HuH-7.5 (cell line): ENCODE measurements around the gene TGFBR2.
A peak's percentile ranks its signal among the peaks of the same experiment; 100 is the strongest.

Source experiments
- DNase-seq: peaks from one replicate; pipeline ENCODE4 v3.0.0; 2011; ENCODE audit warnings: low spot score

The TGFBR2 gene

GRCh38 chr3:30693470-30694120 is 87.2 kb downstream of the TGFBR2 start:
- DNase-seq: peak; percentile 29

GRCh38 chr3:30694148-30694547 is 87.7 kb downstream of the TGFBR2 start:
- no peak for DNase-seq

- no peak for DNase-seq
Measured at GRCh38 chr3:30694668-30695067, 88.3 kb downstream of the TGFBR2 start.

GRCh38 chr3:30695302-30696061 is 89.1 kb downstream of the TGFBR2 start:
- DNase-seq: no peak

- DNase-seq: no peak
Measured at GRCh38 chr3:30696403-30696819, 90.0 kb downstream of the TGFBR2 start.

GRCh38 chr3:30696896-30697295 is 90.5 kb downstream of the TGFBR2 start:
- DNase-seq: no peak

GRCh38 chr3:30698549-30698948 is 92.1 kb downstream of the TGFBR2 start:
- DNase-seq: no peak

GRCh38 chr3:30699927-30700326 is 93.5 kb downstream of the TGFBR2 start:
- DNase-seq: no peak

- no peak for DNase-seq
Measured at GRCh38 chr3:30700702-30701321, 94.4 kb downstream of the TGFBR2 start.

- no peak for DNase-seq
Measured at GRCh38 chr3:30702038-30702827, 95.8 kb downstream of the TGFBR2 start.

- no peak for DNase-seq
Measured at GRCh38 chr3:30702828-30703397, 96.5 kb downstream of the TGFBR2 start.

- no peak for DNase-seq
Measured at GRCh38 chr3:30704931-30705890, 98.8 kb downstream of the TGFBR2 start.

GRCh38 chr3:30707825-30708224 is 101.4 kb downstream of the TGFBR2 start:
- no peak for DNase-seq

- no peak for DNase-seq
Measured at GRCh38 chr3:30708472-30708871, 102.1 kb downstream of the TGFBR2 start.

GRCh38 chr3:30710017-30710416 is 103.6 kb downstream of the TGFBR2 start:
- DNase-seq: no peak

GRCh38 chr3:30711151-30711550 is 104.8 kb downstream of the TGFBR2 start:
- DNase-seq: no peak

- DNase-seq: no peak
Measured at GRCh38 chr3:30711867-30712266, 105.5 kb downstream of the TGFBR2 start.

GRCh38 chr3:30712991-30713390 is 106.6 kb downstream of the TGFBR2 start:
- DNase-seq: no peak

GRCh38 chr3:30713885-30714503 is 107.6 kb downstream of the TGFBR2 start:
- DNase-seq: no peak

- no peak for DNase-seq
Measured at GRCh38 chr3:30719536-30719935, 113.1 kb downstream of the TGFBR2 start.
